ENCODE measurements around the gene GNMT. TPM values are rescaled to one million over a fixed set of nuclear protein-coding genes. Genes with fewer than 3 reads are reported as not detected.
"Not testable (repeated sequence)": the region's sequence is repeated elsewhere in the genome, so short reads cannot be mapped to it uniquely, and the experiment has no call there.

GNMT gene
- total RNA-seq, 1 donor from 2014 or later, result not detected

DNA sequence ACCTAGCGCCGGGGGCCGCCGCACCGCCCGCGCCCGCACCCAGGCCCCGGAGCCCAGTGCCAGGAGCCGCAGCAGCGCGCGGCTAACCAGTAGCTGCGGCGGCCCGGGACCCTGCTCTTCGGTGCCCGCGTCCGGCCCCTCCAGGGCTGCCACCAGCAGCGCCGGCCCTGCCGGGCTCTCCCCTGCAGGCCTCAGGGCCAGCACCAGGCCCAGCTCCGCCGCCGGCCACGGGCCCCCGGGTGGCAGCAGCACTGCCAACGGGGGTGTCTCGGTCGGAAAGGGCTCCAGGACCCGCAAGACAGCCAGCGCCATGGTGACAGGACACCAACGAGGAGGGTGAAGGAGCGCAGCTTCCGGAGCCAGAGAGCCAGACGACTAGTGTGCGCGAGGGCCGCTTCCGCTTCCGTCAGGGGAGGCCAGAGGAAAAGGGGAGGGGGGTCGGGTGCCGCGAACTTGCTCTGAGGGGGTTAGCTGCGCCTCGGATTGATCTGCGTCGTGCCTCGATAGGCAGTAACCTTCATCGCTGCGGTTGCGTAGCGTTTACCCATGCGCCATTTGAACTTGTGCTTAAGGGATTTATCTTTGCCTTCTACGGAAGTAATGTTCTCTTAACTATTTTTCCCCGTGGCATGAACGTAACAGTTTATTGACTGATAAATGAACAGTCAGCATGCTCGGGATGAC, 18.4 kb downstream of the GNMT start, which contains the start of gene PEX6:
PEX6 (minus strand) TSS at position 343 of the 684 bp plus-strand sequence; CDS start at position 312, 31 bp downstream.
- DNase-seq, result peak; percentile 88

DNA sequence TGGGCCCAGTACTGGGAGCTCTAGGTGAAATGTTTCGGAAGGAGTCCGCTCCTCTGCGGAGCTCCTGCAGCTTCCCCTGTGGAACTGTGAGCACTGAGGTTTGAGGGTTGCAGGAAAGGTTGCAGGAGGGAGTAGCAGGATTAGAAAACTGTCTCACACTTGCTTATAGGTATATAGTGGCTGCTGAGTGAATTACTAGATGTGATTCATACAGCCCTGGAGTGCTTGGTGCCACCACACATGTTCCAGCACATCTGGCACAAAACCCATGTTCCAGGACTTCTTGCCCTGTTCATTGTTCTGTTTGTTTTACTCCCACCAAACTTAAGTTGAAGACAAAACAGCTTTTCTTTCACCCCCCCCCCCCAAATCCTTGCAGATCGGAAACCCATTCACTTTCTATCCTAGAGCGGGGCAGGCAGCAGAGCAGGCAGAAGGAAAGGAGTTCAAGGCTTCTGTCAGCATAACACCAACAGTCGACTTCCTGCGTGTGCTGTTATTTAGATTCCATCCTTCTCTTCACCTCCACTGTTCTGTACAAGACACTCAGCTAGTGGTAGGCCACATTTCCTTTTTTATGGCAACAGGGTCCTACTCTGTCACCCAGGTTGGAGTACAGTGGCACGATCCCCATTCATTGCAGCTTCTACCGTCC, 19.1 kb downstream of the GNMT start:
- peak; percentile 45 for DNase-seq

DNA sequence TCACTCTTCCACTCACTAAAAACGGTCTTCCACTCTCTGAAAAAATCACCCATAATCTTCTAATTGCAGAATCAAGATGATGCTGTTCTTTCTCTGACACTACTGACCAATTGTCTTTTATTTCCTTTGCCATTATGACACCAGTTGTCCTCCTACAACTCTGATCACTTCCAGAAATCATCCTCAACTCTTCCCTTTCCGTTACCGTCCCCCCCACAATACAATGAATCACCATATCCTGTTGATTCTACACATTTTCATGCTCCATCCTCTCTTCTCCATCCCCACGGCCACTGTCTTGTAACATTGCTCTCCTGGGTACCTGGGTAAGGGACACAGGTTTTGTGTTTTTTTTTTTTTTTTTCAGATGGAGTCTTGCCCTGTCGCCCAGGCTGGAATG, 21.3 kb downstream of the GNMT start:
- no peak for DNase-seq

DNA sequence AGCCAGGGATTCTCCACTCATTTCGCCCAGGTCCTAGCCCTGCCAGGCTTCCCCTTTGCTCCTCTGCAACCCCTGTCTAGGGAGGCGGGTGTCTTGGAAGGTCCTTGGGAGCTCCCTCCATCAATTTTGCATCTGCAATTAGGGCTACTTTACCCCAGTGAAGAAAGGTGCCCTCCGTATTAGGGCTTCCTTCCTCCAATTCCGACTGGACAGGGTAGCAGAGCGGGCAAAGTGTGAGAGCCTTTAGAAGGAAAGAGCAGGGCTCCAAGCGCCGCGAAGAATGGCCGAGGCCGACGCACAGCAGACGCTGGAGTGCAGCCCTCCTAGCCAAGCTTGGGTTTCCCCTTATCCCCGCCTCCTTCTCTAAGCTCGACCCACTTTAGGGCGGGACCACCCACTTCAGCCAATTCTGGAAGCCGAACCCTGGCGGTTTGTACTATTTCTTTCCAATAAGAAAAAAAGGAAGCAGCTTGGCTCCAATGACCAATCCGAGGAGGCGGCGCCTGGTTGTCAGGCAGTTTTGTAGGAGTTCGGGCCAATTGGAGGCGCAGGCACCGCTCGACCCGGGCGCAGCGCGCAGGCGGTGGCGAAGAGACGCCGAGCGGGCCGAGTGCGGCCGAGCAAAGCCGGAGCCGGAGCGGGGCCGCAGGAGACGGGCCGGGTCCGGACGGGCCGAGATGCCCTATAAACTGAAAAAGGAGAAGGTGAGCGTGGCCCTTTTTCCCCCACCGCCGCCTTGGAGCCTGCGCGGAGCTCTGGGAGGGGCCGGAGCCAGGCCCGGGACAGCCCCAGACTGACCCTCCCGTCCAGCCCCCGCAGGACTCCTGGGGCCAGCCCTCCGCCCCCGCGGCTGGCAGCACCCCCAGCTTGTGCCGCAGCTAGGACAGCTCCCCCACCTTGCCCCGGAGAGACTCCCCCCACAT, 23.7 kb downstream of the GNMT start, which contains the start of gene PPP2R5D:
PPP2R5D (plus strand) TSS at position 570 of the 923 bp plus-strand sequence; CDS start at position 678, 108 bp downstream.
- peak; percentile 99 for DNase-seq

DNA sequence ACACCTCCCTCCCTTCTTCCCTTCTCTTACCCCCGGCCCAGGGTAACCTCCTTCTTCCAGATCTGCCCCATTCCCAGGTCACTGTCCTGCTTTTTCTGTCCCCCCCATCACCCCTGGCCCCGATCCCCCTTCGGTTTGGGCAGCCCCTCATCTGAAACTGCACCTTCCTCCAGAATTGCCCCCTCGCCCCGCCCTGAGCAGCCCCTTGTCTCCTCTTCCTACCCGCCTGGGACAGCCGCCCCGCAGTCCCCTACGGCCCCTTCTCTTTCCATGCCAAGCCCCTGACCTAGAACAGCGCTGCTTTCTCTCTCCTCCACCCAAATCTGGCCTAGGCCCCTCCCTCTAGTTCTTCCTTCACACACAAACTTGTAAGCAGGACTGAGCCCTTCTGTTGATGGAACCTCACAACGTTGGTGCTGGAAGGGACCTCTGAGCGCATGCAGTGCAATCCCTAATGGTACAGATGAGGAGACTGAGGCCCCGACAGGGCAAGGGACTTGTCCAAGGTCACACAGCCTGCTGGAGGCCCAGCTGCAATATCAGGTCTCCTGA, 24.4 kb downstream of the GNMT start:
- DNase-seq, result peak; percentile 30

DNA sequence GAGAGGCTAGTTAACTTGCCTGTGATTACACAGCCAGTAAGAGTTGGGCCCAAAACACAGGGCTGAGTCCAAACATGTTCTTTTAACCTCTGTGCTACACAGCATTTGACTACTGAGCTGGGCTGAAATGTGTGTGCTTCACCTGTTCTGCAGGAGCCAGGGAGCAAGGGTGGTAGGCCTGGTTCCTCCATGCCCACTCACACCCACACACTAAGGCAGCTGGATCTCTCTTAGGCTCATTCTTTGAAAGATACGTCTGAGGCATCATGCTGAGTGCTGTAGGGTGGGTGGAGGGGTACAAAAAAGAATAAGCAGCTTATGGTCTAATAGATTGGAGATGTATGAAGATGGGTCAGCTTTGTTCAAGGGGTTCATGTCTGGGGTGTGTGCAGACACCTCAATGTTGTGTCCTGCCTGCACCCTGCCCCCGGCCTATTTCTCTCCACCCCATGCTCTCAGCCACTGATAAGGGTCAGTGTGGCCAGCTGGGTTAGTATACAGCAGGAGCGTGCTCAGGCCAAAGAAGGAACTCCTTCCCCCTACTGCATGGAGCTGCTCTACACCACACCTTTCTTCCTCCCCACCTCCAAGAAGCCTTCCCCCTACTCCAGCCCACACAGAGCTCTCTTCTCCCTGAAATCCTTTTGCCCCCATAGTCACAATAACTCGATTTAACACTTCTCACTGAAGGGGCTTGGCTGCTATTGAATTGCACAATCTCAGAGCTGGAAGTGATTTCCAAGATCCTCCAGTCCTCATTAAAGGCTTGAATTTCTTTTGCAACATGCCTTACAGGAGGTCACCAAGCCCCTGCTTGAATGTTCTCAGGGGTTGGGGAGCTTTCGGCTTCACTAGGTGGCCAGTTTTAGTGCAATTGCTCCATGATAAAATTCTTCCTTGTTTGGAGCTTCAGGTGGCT, 27.2 kb downstream of the GNMT start:
- DNase-seq, result no peak

DNA sequence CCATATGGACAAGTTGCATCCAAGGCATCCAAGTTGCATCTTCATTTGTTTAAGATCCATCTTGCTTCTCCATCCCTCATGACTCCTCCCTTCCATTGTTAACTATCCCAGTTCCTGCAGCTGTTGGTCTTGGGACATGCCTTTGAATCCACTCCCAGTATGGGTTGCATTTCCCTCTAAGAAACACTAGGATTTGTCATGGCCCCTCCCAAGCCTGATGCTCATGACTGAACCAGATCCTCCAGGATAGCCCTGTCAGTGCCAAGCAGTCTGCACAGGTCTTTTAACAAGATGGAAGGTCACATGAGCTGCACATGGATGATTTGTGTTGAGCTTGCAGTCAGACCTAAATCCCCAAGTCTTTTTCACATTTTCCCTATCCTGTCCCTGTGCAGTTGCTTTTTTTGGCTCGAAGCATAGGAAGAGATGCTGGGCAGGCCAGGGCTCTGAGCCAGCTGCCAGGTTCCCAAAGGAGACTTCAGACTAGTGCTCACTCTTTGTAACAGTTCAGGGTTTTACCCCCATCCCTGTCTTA, 28.0 kb downstream of the GNMT start:
- peak; percentile 61 for DNase-seq

DNA sequence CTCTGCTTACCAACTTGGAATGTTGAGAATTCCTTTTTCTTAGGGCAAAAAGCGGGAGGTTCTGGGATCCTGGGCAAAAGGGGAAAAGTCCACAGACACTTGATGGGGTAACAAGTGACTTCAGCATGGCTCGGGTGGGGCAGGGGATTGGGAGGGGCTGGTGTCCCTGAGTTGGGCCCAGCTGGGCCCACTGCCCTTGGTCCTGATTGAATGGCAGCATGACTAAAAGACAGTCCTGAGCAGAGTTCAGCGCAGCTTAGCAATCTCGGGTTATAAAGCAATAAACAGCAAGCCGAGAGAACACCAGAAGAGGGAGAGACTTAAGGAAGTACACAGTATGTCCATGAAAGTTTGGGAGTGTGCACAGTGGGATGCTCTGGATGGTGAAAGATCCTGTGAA, 29.4 kb downstream of the GNMT start:
- DNase-seq, result no peak

DNA sequence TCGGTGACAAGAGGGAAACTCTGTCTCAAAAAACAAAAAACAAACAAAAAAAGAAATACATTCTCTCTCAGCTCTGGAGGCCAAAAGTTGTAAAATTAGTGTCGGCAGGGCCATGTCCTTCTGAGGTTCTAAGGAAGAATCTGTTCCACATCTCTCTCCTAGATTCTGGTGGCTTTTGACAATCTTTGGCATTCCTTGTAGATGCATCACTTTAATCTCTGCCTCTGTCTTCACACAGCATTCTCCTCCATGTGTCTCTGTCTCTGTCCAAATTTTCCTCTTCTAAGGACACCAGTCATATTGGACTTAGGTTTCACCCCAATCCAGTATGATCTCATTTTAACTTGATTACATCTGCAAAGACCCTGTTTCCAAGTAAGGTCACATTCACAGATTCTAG, 32.9 kb downstream of the GNMT start:
- no peak for DNase-seq

DNA sequence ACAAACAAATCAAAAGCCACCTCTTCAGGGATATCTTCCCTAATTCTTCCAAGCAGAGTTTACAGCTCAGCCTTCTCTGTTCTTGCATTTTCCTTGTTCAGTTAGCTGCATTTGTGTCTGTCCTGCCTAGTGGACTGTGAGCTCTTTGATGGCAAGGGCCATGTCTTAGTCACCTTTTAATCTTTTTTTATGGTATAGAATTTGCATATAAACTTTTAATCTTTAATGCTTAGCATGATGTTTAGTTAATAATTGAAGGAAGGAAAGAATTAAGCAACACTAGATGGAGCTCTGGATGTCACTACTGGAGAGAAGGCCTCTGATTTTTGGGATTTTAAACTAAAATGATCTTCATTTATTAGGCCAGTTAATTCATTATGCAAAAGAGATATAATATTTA, 36.0 kb downstream of the GNMT start:
- DNase-seq, result no peak

DNA sequence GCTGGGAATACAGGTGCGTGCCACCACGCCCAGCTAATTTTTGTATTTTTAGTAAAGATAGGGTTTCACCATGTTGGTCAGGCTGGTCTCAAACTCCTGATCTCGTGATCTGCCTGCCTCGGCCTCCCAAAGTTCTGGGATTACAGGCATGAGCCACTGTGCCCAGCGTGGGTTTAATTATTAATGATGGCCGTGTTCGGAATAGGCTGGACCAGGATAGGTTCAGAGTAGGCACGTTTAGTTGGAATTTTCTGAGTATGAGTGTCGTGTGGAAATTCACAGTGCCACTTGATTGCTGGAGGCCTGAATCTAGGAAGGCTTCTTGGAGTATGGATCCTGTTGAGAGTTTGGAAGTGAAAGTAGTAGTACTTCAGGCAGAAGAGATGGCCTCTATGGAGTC, 37.7 kb downstream of the GNMT start:
- not testable (repeated sequence) for DNase-seq

DNA sequence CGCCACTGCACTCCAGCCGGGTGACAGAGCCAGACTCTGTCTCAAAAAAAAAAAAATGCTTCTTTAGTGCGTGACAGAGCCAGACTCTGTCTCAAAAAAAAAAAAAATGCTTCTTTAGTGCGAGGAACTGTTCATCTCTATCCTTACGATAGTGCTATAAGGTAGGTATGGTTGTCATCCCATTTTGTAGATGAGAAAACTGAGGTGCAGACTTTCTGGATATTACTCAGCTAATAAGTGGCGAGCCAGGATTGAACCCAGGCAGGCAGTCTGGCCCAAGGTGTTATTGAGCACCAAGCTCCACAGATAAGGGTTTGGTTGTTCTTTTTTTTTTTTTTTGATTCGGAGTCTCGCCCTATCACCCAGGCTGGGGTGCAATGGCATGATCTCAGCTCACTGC, 41.3 kb downstream of the GNMT start:
- DNase-seq, result no peak

DNA sequence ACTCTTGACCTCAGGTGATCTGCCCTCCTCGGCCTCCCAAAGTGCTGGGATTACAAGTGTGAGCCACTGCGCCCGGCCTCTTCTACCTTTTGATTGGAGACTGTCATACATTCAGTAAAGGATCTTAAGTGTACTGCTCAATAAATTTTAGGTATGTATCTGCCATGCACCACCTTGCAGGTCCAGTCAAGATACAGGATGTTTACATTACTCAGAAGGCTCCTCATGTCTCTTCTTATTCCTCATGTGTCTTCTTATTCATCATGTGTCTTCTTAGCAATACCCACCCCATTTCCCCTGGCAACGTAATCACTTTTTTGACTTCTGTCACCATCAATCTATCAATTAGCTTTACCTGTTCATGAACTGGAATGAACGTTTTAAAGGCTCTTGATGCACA, 45.3 kb downstream of the GNMT start:
- no peak for DNase-seq

DNA sequence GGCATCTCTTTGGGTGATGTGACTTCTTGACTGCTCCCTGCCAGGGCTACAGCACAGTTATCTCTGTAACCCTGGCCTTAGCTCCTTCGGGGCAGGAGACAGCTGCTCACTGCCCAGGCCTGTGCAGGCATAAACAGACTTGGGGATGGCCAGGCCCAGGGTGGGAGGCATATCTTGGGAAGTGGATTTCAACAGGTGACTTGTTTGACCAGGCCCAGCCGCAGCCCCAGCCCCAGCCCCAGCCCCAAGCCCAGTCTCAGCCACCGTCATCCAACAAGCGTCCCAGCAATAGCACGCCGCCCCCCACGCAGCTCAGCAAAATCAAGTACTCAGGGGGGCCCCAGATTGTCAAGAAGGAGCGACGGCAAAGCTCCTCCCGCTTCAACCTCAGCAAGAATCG, 45.7 kb downstream of the GNMT start:
- DNase-seq, result no peak

DNA sequence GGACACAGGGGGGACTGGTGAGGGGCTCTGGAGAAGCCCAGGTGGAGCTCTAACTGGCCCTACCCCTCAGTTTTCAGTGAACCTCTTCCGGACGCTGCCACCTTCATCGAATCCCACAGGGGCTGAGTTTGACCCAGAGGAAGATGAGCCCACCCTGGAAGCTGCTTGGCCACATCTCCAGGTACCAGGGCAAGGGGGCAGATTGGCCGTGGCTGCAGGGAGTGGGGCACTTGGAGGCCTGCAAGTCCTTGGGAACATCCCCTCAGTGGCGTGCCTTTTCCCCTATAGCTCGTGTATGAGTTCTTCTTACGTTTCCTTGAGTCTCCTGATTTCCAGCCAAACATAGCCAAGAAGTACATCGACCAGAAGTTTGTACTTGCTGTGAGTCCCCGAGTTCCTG, 46.6 kb downstream of the GNMT start:
- DNase-seq, result no peak

DNA sequence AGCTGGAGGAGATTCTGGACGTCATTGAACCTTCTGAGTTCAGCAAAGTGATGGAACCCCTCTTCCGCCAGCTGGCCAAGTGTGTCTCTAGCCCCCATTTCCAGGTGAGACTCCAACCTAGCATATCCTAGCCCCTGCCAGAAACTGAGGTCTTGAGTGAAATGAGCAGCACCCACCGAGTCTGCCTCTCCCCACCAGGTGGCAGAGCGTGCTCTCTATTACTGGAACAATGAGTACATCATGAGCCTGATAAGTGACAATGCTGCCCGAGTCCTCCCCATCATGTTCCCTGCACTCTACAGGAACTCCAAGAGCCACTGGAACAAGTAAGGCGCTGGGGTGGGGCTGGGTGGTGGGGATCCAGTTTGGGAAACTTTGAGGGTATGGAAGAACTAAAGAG, 48.6 kb downstream of the GNMT start:
- DNase-seq, result peak; percentile 72

DNA sequence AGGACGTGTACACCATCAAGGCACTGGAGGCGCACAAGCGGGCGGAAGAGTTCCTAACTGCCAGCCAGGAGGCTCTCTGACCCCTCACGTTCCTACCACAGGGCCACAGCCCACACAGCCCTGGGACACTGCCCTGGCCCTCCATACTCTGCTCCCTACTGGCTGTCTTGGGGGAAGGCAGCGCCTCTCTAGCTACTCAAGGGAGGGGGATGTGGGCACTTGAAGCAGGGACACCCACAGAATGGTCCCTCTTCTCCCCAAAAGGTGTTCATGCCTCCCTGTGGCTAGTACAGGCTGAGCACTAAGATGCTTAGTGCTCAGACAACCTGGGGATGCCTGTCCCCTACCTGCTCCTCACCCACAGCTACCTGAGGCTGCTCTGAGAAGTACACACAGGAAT, 50.7 kb downstream of the GNMT start:
- no peak for DNase-seq

DNA sequence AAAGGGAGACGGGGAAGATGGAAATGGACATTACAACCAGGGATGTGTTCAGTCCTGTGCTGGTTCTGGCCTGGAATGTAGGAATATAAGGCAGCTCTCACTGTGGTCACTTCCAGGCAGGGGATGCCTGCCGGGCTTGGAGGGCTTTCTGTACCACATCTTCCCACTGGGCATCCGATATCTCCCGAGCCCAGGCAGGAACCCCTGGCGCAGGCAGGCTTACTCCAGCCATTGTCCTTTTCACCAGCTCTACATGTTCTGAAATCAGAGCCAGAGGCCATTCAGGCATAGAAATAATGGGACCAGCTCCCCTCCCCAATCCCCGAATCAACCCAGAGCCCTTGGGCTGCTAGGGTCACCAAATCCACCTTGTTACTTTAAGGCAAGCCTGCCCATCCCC, 51.8 kb downstream of the GNMT start:
- DNase-seq, result no peak

DNA sequence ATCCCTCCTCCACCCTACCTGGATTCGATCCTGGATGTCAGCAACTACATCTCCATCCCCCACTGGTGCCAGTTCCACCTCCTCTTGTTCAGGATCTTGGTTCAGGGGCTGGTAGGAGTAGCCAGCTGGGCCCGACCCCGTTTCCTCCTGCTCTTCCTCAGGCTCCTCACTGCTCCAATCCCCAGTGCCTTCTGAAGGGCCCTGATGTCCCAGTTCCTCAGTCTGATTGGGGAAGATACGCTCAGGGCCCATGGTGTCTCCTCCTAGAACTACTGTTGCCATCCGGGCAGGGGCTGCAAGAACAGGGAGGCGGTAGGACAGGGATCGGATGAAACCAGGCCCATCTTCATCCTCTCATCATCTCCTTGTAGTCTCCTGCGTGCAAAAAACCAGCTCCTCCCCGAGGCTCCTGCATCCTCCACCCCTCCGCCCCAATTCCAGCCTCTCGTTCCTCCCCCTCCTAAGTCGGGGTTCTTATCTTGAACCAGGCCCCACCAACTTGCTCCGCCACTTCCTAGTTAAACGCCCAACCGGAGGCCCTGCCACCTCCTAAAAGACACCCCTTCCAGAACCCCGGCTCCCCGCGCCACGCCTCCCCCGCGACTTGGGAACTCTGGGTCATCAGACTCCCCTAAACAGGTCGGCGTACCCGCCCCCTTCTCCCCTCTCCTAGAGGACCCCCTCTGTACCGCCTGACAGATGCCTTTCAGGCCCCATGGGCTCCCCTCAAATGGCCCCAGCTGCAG, 52.7 kb downstream of the GNMT start:
- peak; percentile 36 for DNase-seq
